OCI-LY7 (cell line): Measurements from ENCODE around the gene HEYL. TPM values are rescaled to one million over a fixed set of nuclear protein-coding genes. Genes with fewer than 3 reads are reported as not detected.

ENCODE experiments used
- BruUV-seq: library from RNA; stranded (reverse); fragments of 400-500 nt; replicated peaks from 2 replicates; lab custom pipeline; 2021; lab: Mats Ljungman, UMichigan
- CTCF ChIA-PET: fragments of 300-600 bp; sonication (Branson Sonifier 250); formaldehyde crosslinking; loops from one replicate; lab custom pipeline; 2022; ENCODE audit warnings: antibody characterized with exemption; ENCODE audit not compliant: unreplicated experiment; lab: Charles Lee
- POLR2A ChIA-PET: fragments of 300-600 bp; sonication (Branson Sonifier 250); formaldehyde crosslinking; loops from one replicate; lab custom pipeline; 2022; ENCODE audit warnings: antibody characterized with exemption; lab: Charles Lee
- DNase-seq: peaks from one replicate; pipeline ENCODE4 v3.0.0-alpha.2; 2015; ENCODE audit warnings: low spot score
- H2AFZ ChIP-seq: fragments of 200-600 bp; sonication (generic), shearing (Covaris generic); 2 replicates; pipeline ENCODE4 v1.6.1; 2014; ENCODE audit warnings: mild to moderate bottlenecking, antibody characterized with exemption, low read length, moderate library complexity
- H3K27ac ChIP-seq: fragments of 200-600 bp; sonication (generic); 2 replicates; pipeline ENCODE4 v1.5.1; 2014; ENCODE audit warnings: mixed run types, low read depth, mild to moderate bottlenecking, moderate library complexity, low read length, inconsistent platforms; ENCODE audit not compliant: poor library complexity, severe bottlenecking
- H3K36me3 ChIP-seq: fragments of 200-600 bp; sonication (generic); 2 replicates; pipeline ENCODE4 v1.6.1; 2014; ENCODE audit warnings: mild to moderate bottlenecking, antibody characterized with exemption, low read length, moderate library complexity, mixed read lengths; ENCODE audit not compliant: insufficient read depth
- H3K4me1 ChIP-seq: fragments of 200-600 bp; sonication (generic); 2 replicates; pipeline ENCODE4 v1.5.1; 2014; ENCODE audit warnings: mild to moderate bottlenecking, low read length; ENCODE audit not compliant: insufficient read depth, poor library complexity, severe bottlenecking
- H3K4me2 ChIP-seq: fragments of 200-600 bp; sonication (generic); 2 replicates; pipeline ENCODE4 v1.6.1; 2014; ENCODE audit warnings: mild to moderate bottlenecking, low read length
- H3K4me3 ChIP-seq: fragments of 200-600 bp; sonication (generic); 2 replicates; pipeline ENCODE4 v1.5.1; 2014; ENCODE audit warnings: mild to moderate bottlenecking, low read depth, low read length; ENCODE audit not compliant: poor library complexity, severe bottlenecking
- H3K79me2 ChIP-seq: fragments of 200-600 bp; sonication (generic); 2 replicates; pipeline ENCODE4 v1.6.1; 2016; ENCODE audit warnings: low read depth, mild to moderate bottlenecking, low read length, moderate library complexity, mixed read lengths; ENCODE audit not compliant: insufficient read depth
- H3K9me2 ChIP-seq: fragments of 200-600 bp; sonication (generic); 2 replicates; pipeline ENCODE4 v1.6.1; 2016; ENCODE audit warnings: mild to moderate bottlenecking, low read length, mixed read lengths; ENCODE audit not compliant: insufficient read depth
- H3K9me3 ChIP-seq: fragments of 200-600 bp; sonication (generic); 2 replicates; pipeline ENCODE4 v1.6.1; 2014; ENCODE audit warnings: mild to moderate bottlenecking, mixed run types, low read length, mixed read lengths
- H4K20me1 ChIP-seq: fragments of 200-600 bp; sonication (generic); 2 replicates; pipeline ENCODE4 v1.6.1; 2014; ENCODE audit warnings: mild to moderate bottlenecking, antibody characterized with exemption, low read length, moderate library complexity, mixed read lengths; ENCODE audit not compliant: insufficient read depth
- CTCF ChIP-seq: fragments of 200-600 bp; sonication (generic); conservative IDR thresholded peaks from 2 replicates; pipeline ENCODE4 v1.5.1; 2014; ENCODE audit warnings: mild to moderate bottlenecking, antibody characterized with exemption, low read length, moderate library complexity, mixed read lengths
- EZH2phosphoT487 ChIP-seq: fragments of 200-600 bp; sonication (generic); IDR thresholded peaks from 2 replicates; pipeline ENCODE4 v1.6.1; 2018; ENCODE audit warnings: low read depth, borderline replicate concordance, mild to moderate bottlenecking, mixed run types, antibody characterized with exemption, low read length, moderate library complexity, mixed read lengths
- intact Hi-C: fragments of 100-400 bp; cut with micrococcal nuclease; formaldehyde crosslinking; loops from one replicate; pipeline ENCODE4 v1.10.0; 2022; ENCODE audit not compliant: unreplicated experiment
- total RNA-seq, 2 experiments: library from RNA; depleted of rRNA in 1 of 2; stranded (reverse); fragments of >200 nt in 1 of 2; shearing (Covaris generic) in 1 of 2; gene quantifications; 2 replicates each; pipeline ENCODE4 v1.2.3, GENCODE V29; 2014 to 2022

The HEYL gene
- total RNA-seq, 2 experiments from 2014 or later: not detected

DNA sequence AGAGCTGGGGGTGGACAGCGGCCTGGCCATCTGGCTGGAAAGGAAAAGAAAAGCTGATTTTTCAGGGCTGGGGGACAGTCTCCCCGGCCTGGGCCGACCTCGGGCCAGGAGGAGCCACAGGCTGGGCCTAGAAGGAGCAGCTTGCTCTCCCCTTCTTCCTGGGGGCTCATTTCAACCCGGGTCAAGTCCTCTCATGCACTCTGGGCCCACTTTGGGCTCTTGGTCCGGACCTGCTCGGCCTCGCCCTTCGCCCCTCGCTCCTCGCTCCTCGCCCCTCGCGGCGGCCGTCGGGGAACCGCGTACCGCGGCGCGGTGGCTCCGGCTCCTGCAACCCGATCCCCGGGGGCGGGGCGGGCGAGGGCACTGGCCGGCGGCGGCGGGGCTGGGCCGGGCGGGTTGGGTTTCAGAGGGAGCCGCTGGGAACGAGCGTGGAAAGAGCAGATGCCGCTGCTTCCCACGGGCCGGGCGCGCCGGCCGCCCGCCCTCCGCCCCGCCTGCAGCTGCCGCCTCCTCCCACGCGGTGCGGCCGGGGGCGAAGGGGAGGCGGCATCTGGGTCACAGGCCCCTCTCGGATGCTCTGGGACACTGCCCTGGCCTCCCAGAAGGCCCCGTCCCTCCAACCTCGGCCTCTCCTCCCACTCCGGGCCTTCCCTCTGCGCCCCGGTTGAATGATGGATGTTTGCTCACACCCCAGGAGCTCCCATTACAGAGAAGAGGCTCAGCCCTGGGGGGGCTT lies 6.6 kb downstream of the HEYL start:
- DNase-seq: no peak
- Histone ChIP-seq H3K9me3 (no peaks in the 10 kb centered on the region), H3K4me2 (no peak overlapping the region), H2AFZ (no peak overlapping the region), H3K4me3 (no peak overlapping the region), H3K27ac (no peak overlapping the region), H4K20me1 (no peaks in the 10 kb centered on the region), H3K36me3 (no peaks in the 10 kb centered on the region), H3K9me2 (no peaks in the 10 kb centered on the region), H3K79me2 (no peaks in the 10 kb centered on the region), H3K4me1 (no peaks in the 10 kb centered on the region)
- BruUV-seq: no TSS peak
- ChIA-PET POLR2A (no interaction called here), CTCF (no interaction called here)
- intact Hi-C loops: no loop called here
- TF ChIP-seq CTCF (no peak), EZH2phosphoT487 (no peak)

- Histone ChIP-seq H2AFZ (no peak overlapping the region), H3K4me2 (no peak overlapping the region), H3K79me2 (no peaks in the 10 kb centered on the region), H3K4me1 (no peaks in the 10 kb centered on the region), H3K27ac (no peak overlapping the region), H3K4me3 (no peak overlapping the region), H3K9me3 (no peaks in the 10 kb centered on the region), H3K36me3 (no peaks in the 10 kb centered on the region), H4K20me1 (no peaks in the 10 kb centered on the region), H3K9me2 (no peaks in the 10 kb centered on the region)
- intact Hi-C loops: no loop called here
- BruUV-seq: no TSS peak
- no peak for DNase-seq
- POLR2A ChIA-PET: no interaction called here
- CTCF ChIA-PET: no interaction called here
- TF ChIP-seq CTCF: no peak
- no peak for TF ChIP-seq EZH2phosphoT487
Measured at GRCh38 chr1:39632323-39632681, 7.1 kb downstream of the HEYL start.
